Measurements from ENCODE around the gene POP5. TPM values are rescaled to one million over a fixed set of nuclear protein-coding genes. Genes with fewer than 3 reads are reported as not detected.

The POP5 gene
- total RNA-seq, 1 experiment from 2014 or later = 29.9 TPM

- POLR2A ChIA-PET = no interaction called here
- Mint-ChIP-seq H3K4me3 (ENCODE audit: unreplicated experiment) (no peak overlapping the region), H3K36me3 (ENCODE audit: insufficient read depth, unreplicated experiment) (peaks cover 7% of the 10 kb centered on the region), H3K27me3 (ENCODE audit: insufficient read depth, unreplicated experiment) (no peaks in the 10 kb centered on the region), H3K27ac (ENCODE audit: low read depth, unreplicated experiment) (no peak overlapping the region), H3K9me3 (ENCODE audit: unreplicated experiment) (no peaks in the 10 kb centered on the region), H3K4me1 (ENCODE audit: insufficient read depth, unreplicated experiment) (peaks cover 6% of the 10 kb centered on the region)
- no peak for TF ChIP-seq CTCF (IDR thresholded peaks at IDR 0.05; ENCODE audit: unreplicated experiment)
- CTCF ChIA-PET = interaction anchor here (1.0 kb wide), 1 partner anchor 60 kb away, joined by 3 read pairs; no protein-coding TSS in a partner anchor
- DNase-seq (ENCODE audit: unreplicated experiment) = no peak
- intact Hi-C loops (cut with micrococcal nuclease) = no loop called here
- no TSS peak for BruUV-seq (replicated peaks)
Observed at GRCh38 chr12:120586206-120586605, 5.0 kb upstream of the POP5 start.

- peak overlapping the region; percentile 45 for H3K4me3 Mint-ChIP-seq (ENCODE audit: unreplicated experiment)
- DNase-seq (ENCODE audit: unreplicated experiment) = peak; percentile 23
- POLR2A ChIA-PET = interaction anchor here (0.6 to 0.7 kb wide), 2 partner anchors 62 to 317 kb away, joined by 3 read pairs; no protein-coding TSS in a partner anchor
- CTCF ChIA-PET = interaction anchor here (0.6 to 5.1 kb wide), 13 partner anchors 17 to 525 kb away, joined by 3 to 127 read pairs (median 4); no protein-coding TSS in a partner anchor
- no peaks in the 10 kb centered on the region for H3K27me3 Mint-ChIP-seq (ENCODE audit: insufficient read depth, unreplicated experiment)
- H3K36me3 Mint-ChIP-seq (ENCODE audit: insufficient read depth, unreplicated experiment) = peaks cover 17% of the 10 kb centered on the region
- no peaks in the 10 kb centered on the region for H3K9me3 Mint-ChIP-seq (ENCODE audit: unreplicated experiment)
- intact Hi-C loops (cut with micrococcal nuclease) = no loop called here
- no peak overlapping the region for H3K27ac Mint-ChIP-seq (ENCODE audit: low read depth, unreplicated experiment)
- BruUV-seq (replicated peaks) = no TSS peak
- H3K4me1 Mint-ChIP-seq (ENCODE audit: insufficient read depth, unreplicated experiment) = peaks cover 16% of the 10 kb centered on the region
- peak; percentile 27 for TF ChIP-seq CTCF (IDR thresholded peaks at IDR 0.05; ENCODE audit: unreplicated experiment)
Observed at GRCh38 chr12:120584343-120585149, 3.3 kb upstream of the POP5 start.

GRCh38 chr12:120583478-120584030 is 2.4 kb upstream of the POP5 start:
- ChIA-PET POLR2A (interaction anchor here (0.6 to 0.9 kb wide), 2 partner anchors 103 to 108 kb away, joined by 3 to 6 read pairs; partner anchors contain the start of gene MLEC), CTCF (interaction anchor here (0.6 to 5.1 kb wide), 40 partner anchors 8 to 687 kb away, joined by 3 to 127 read pairs (median 5); no protein-coding TSS in a partner anchor)
- Mint-ChIP-seq H3K27me3 (ENCODE audit: insufficient read depth, unreplicated experiment) (no peaks in the 10 kb centered on the region), H3K27ac (ENCODE audit: low read depth, unreplicated experiment) (no peak overlapping the region), H3K4me1 (ENCODE audit: insufficient read depth, unreplicated experiment) (peaks cover 16% of the 10 kb centered on the region), H3K9me3 (ENCODE audit: unreplicated experiment) (no peaks in the 10 kb centered on the region), H3K36me3 (ENCODE audit: insufficient read depth, unreplicated experiment) (peaks cover 27% of the 10 kb centered on the region), H3K4me3 (ENCODE audit: unreplicated experiment) (peak overlapping the region; percentile 45)
- peak; percentile 91 for TF ChIP-seq CTCF (IDR thresholded peaks at IDR 0.05; ENCODE audit: unreplicated experiment)
- intact Hi-C loops (cut with micrococcal nuclease) = loop anchor here (1.0 to 2.0 kb wide), 6 partner anchors 66 to 527 kb away; no protein-coding TSS in a partner anchor
- DNase-seq (ENCODE audit: unreplicated experiment) = peak; percentile 73
- no TSS peak for BruUV-seq (replicated peaks)

- intact Hi-C loops (cut with micrococcal nuclease) = loop anchor here (1.0 to 2.0 kb wide), 3 partner anchors 53 to 427 kb away; partner anchors contain the start of gene COQ5
- no peaks in the 10 kb centered on the region for H3K9me3 Mint-ChIP-seq (ENCODE audit: unreplicated experiment)
- CTCF ChIA-PET = interaction anchor here (0.6 to 5.1 kb wide), 20 partner anchors 10 to 607 kb away, joined by 3 to 127 read pairs (median 5); no protein-coding TSS in a partner anchor
- POLR2A ChIA-PET = interaction anchor here (0.6 to 3.8 kb wide), 20 partner anchors 11 to 542 kb away, joined by 3 to 30 read pairs (median 4); partner anchors contain the start of genes C12orf43, COQ5, MLEC and RNU4-1
- no peak for TF ChIP-seq CTCF (IDR thresholded peaks at IDR 0.05; ENCODE audit: unreplicated experiment)
- peaks cover 16% of the 10 kb centered on the region for H3K4me1 Mint-ChIP-seq (ENCODE audit: insufficient read depth, unreplicated experiment)
- DNase-seq (ENCODE audit: unreplicated experiment) = no peak
- no peaks in the 10 kb centered on the region for H3K27me3 Mint-ChIP-seq (ENCODE audit: insufficient read depth, unreplicated experiment)
- no TSS peak for BruUV-seq (replicated peaks)
- H3K27ac Mint-ChIP-seq (ENCODE audit: low read depth, unreplicated experiment) = no peak overlapping the region
- H3K36me3 Mint-ChIP-seq (ENCODE audit: insufficient read depth, unreplicated experiment) = peaks cover 40% of the 10 kb centered on the region
- H3K4me3 Mint-ChIP-seq (ENCODE audit: unreplicated experiment) = peak overlapping the region; percentile 99
Observed at GRCh38 chr12:120581998-120582397, 796 bp upstream of the POP5 start.

Measured in MCF 10A (cell line).